HG02852 (cell line): ENCODE data around the gene KAT5.
"Not testable (repeated sequence)": the region's sequence is repeated elsewhere in the genome, so short reads cannot be mapped to it uniquely, and the experiment has no call there.

ENCODE experiments used
- ATAC-seq: cut with Tn5 transposase; IDR thresholded peaks from one replicate; pipeline ENCODE4 v1.9.1; 2021; ENCODE audit warnings: mild to moderate bottlenecking, moderate library complexity; ENCODE audit not compliant: unreplicated experiment

The KAT5 gene

GRCh38 chr11:65711785-65712632, at the start of gene KAT5:
KAT5 (plus strand) TSS chr11:65712252; CDS start chr11:65712268, 16 bp downstream.
- ATAC-seq = peak; percentile 75

GRCh38 chr11:65662799-65663638, 49.0 kb upstream of the KAT5 start, which contains the start of gene RELA:
RELA (minus strand) TSS chr11:65662916; CDS start chr11:65662832, 84 bp downstream.
- ATAC-seq = peak; percentile 72

- peak; percentile 11 for ATAC-seq
These were observed 48.3 kb upstream of the KAT5 start for GRCh38 chr11:65663639-65664200.

- ATAC-seq = no peak
These were observed 39.7 kb upstream of the KAT5 start for GRCh38 chr11:65672180-65672860.

- no peak for ATAC-seq
These were observed 39.1 kb upstream of the KAT5 start for GRCh38 chr11:65672982-65673381.

- no peak for ATAC-seq
These were observed 31.8 kb upstream of the KAT5 start for GRCh38 chr11:65680192-65680743.

- ATAC-seq = not testable (repeated sequence)
These were observed 28.6 kb upstream of the KAT5 start for GRCh38 chr11:65683480-65683879.

GRCh38 chr11:65685981-65686380, 26.1 kb upstream of the KAT5 start:
- no peak for ATAC-seq

- ATAC-seq = not testable (repeated sequence)
These were observed 20.2 kb upstream of the KAT5 start for GRCh38 chr11:65691847-65692246.

GRCh38 chr11:65692367-65692766, 19.7 kb upstream of the KAT5 start:
- no peak for ATAC-seq

- ATAC-seq = no peak
These were observed 16.4 kb upstream of the KAT5 start for GRCh38 chr11:65695459-65696241.

GRCh38 chr11:65696802-65697552, 15.1 kb upstream of the KAT5 start:
- ATAC-seq = no peak

GRCh38 chr11:65698205-65698604, 13.8 kb upstream of the KAT5 start:
- no peak for ATAC-seq

GRCh38 chr11:65699306-65699705, 12.7 kb upstream of the KAT5 start:
- no peak for ATAC-seq

GRCh38 chr11:65700399-65700798, 11.7 kb upstream of the KAT5 start:
- ATAC-seq = no peak

- ATAC-seq = no peak
These were observed 10.4 kb upstream of the KAT5 start for GRCh38 chr11:65701686-65702085.

GRCh38 chr11:65703846-65704245, 8.2 kb upstream of the KAT5 start:
- no peak for ATAC-seq

- ATAC-seq = not testable (repeated sequence)
These were observed 5.7 kb upstream of the KAT5 start for GRCh38 chr11:65706303-65706763.

- not testable (repeated sequence) for ATAC-seq
These were observed 5.0 kb upstream of the KAT5 start for GRCh38 chr11:65707002-65707401.
